Ovary (tissue), 9 donors: Measurements from ENCODE around the gene ITGB5. TPM values are rescaled to one million over a fixed set of nuclear protein-coding genes. Genes with fewer than 3 reads are reported as not detected.
"Not testable (repeated sequence)": the region's sequence is repeated elsewhere in the genome, so short reads cannot be mapped to it uniquely, and the experiment has no call there.

Source experiments
- DNase-seq, 5 donors: peaks; one replicate each; pipeline ENCODE4 v3.0.0-alpha.2; 2019 to 2020
- H3K27ac ChIP-seq, 2 donors: fragments of 200-600 bp; one replicate each; pipeline versions ENCODE4 v1.5.1 to v1.8.0; 2019 to 2022
- H3K27me3 ChIP-seq: fragments of 200-600 bp; one replicate; pipeline ENCODE4 v1.8.0; 2022
- H3K36me3 ChIP-seq: fragments of 200-600 bp; sonication (generic); one replicate; pipeline ENCODE4 v1.5.1; 2019
- H3K4me1 ChIP-seq: one replicate; pipeline ENCODE4 v1.8.1; 2013; ENCODE audit warnings: mild to moderate bottlenecking, moderate library complexity; ENCODE audit not compliant: insufficient read depth
- H3K4me3 ChIP-seq: fragments of 200-600 bp; sonication (generic); one replicate; pipeline ENCODE4 v1.5.1; 2017
- H3K9me3 ChIP-seq, 2 donors: fragments of 200-600 bp in 1 of 2; sonication (generic) in 1 of 2; one replicate each; pipeline versions ENCODE4 v1.5.1 to v1.8.1; 2013 to 2019; ENCODE audit warnings: mild to moderate bottlenecking in 1 of 2, moderate library complexity in 1 of 2
- CTCF ChIP-seq, 3 donors: fragments of 450-650 bp in 2 of 3; fragments of 200-600 bp in 1 of 3; IDR thresholded peaks; one replicate each; pipeline versions ENCODE4 v1.5.1 to v1.8.0; 2016 to 2022; ENCODE audit warnings: antibody characterized with exemption in 3 of 3, mild to moderate bottlenecking in 1 of 3
- EP300 ChIP-seq: sonication (generic); formaldehyde crosslinking; IDR thresholded peaks from one replicate; pipeline ENCODE4 v1.6.1; 2017; ENCODE audit warnings: antibody characterized with exemption
- POLR2A ChIP-seq: fragments of 450-650 bp; IDR thresholded peaks from one replicate; pipeline ENCODE4 v1.6.1; 2017; ENCODE audit warnings: antibody characterized with exemption, mild to moderate bottlenecking, moderate library complexity
- WGBS, 3 donors: extraction: QIAGEN DNeasy Blood & Tissue Kit in 1 of 3; methylation state at CpG; one replicate each; pipeline versions ENCODE4 v1.1.5 to v1.1.7; 2013 to 2017; 5-methylcytosine and 5-hydroxymethylcytosine counted together
- intact Hi-C, 4 donors: fragments of 100-400 bp; cut with DNase I; formaldehyde crosslinking; loops; one replicate each; pipeline versions ENCODE4 v1.11.0 to v1.15.1; 2022 to 2023
- polyA plus RNA-seq, 2 donors: library from polyadenylated mRNA; stranded (reverse); fragments of 200-250 nt in 1 of 2; fragments of 350-450 nt in 1 of 2; fragmentation: Illumina TruSeq in 1 of 2; extraction: RNeasy Lipid Tissue Mini Kit (QIAGEN cat#74804) in 1 of 2; gene quantifications; one replicate each; pipeline ENCODE4 v1.2.3, GENCODE V29; 2013 to 2014
- total RNA-seq, 7 donors: library from RNA; depleted of rRNA in 2 of 7; stranded (reverse); fragments of >200 nt in 2 of 7; fragmentation: NEBNext Ultra II Directional in 3 of 7; extraction: Animal tissue kit (Norgen Biotek cat#: 25700) in 3 of 7; gene quantifications; one replicate each; pipeline versions ENCODE4 v1.1.0 to v1.2.4, GENCODE V29; 2016 to 2023
- donor health status: DM: no; HTN: no; CAD: no; lungs with moderate emphysema.
- donor health status: DM: no; HTN: no; CAD: no.
- donor health status: Bipolar disorder and iron deficiency.
- donor health status: DM: yes; HTN: yes; CAD: no.
- donor health status: DM: no; HTN: no; CAD: no.
- donor health status: DM: yes; HTN: yes; CAD: no.

The ITGB5 gene
- total and polyA plus RNA-seq, 9 donors = 31.0 to 109 (median 38.0) TPM

GRCh38 chr3:124791639-124792151 lies 95.5 kb downstream of the ITGB5 start:
- Histone ChIP-seq H3K4me3 (no peak overlapping the region), H3K36me3 (no peaks in the 10 kb centered on the region), H3K4me1 (peaks cover 8% of the 10 kb centered on the region), H3K9me3 (no peaks in the 10 kb centered on the region), H3K27me3 (no peaks in the 10 kb centered on the region), H3K27ac (peak overlapping the region in 1 of 2 donors; percentile 21)
- peak in 3 of 5 donors; percentile 43 to 48 (median 44) for DNase-seq
- intact Hi-C loops = no loop called here
- TF ChIP-seq EP300 = no peak
- 12 to 21% (median 19%) methylated on average over 8 of the region's 8 CpGs for WGBS, 3 donors

- WGBS, 3 donors = 78 to 89% (median 83%) methylated on average over 4 of the region's 4 CpGs
- peak overlapping the region in 1 of 2 donors; percentile 21 for H3K27ac ChIP-seq
- intact Hi-C loops = no loop called here
- no peaks in the 10 kb centered on the region for H3K36me3 ChIP-seq
- H3K27me3 ChIP-seq = no peaks in the 10 kb centered on the region
- TF ChIP-seq CTCF (IDR thresholded peaks at IDR 0.05) (no peak), POLR2A (no peak), EP300 (no peak)
- H3K4me1 ChIP-seq = peaks cover 8% of the 10 kb centered on the region
- H3K4me3 ChIP-seq = no peak overlapping the region
- DNase-seq = no peak
- no peaks in the 10 kb centered on the region for H3K9me3 ChIP-seq
These were observed 96.0 kb downstream of the ITGB5 start for GRCh38 chr3:124791142-124791541.

GRCh38 chr3:124789103-124789502 lies 98.1 kb downstream of the ITGB5 start:
- DNase-seq, H3K27me3 ChIP-seq, H3K36me3 ChIP-seq, H3K9me3 ChIP-seq, H3K4me3 ChIP-seq, H3K27ac ChIP-seq, H3K4me1 ChIP-seq: not testable (repeated sequence)
- WGBS, 3 donors = 72 to 81% (median 72%) methylated on average over 4 of the region's 5 CpGs
- intact Hi-C loops = loop anchor here in 1 of 4 donors (5.0 kb wide), 1 partner anchor 98 kb away; the partner anchor contains the start of gene ITGB5

GRCh38 chr3:124788254-124788745 lies 98.9 kb downstream of the ITGB5 start:
- 89 to 96% (median 93%) methylated on average over 2 of the region's 2 CpGs for whole genome bisulfite sequencing, 3 donors
- no peak overlapping the region for H3K4me3 ChIP-seq
- no peak overlapping the region for H3K27ac ChIP-seq
- H3K36me3 ChIP-seq = no peaks in the 10 kb centered on the region
- DNase-seq = no peak
- TF ChIP-seq EP300 (no peak), POLR2A (no peak), CTCF (IDR thresholded peaks at IDR 0.05) (no peak)
- H3K9me3 ChIP-seq = no peaks in the 10 kb centered on the region
- H3K27me3 ChIP-seq = no peaks in the 10 kb centered on the region
- H3K4me1 ChIP-seq = peaks cover 8% of the 10 kb centered on the region
- intact Hi-C loops = loop anchor here in 1 of 4 donors (5.0 kb wide), 1 partner anchor 99 kb away; the partner anchor contains the start of gene ITGB5

- Histone ChIP-seq H3K9me3 (no peaks in the 10 kb centered on the region), H3K36me3 (no peaks in the 10 kb centered on the region), H3K4me1 (peaks cover 8% of the 10 kb centered on the region), H3K4me3 (no peak overlapping the region), H3K27me3 (no peaks in the 10 kb centered on the region), H3K27ac (no peak overlapping the region)
- DNase-seq = no peak
- 70 to 72% (median 71%) methylated on average over 3 of the region's 3 CpGs for WGBS, 3 donors
- TF ChIP-seq EP300 = no peak
- no peak for TF ChIP-seq POLR2A
- no peak for TF ChIP-seq CTCF (IDR thresholded peaks at IDR 0.05)
- intact Hi-C loops = loop anchor here in 1 of 4 donors (5.0 kb wide), 1 partner anchor 100 kb away; the partner anchor contains the start of gene ITGB5
These were observed 99.5 kb downstream of the ITGB5 start for GRCh38 chr3:124787476-124788195.
